Keratinocyte (primary cell): ENCODE measurements around the gene RORB. TPM values are rescaled to one million over a fixed set of nuclear protein-coding genes. Genes with fewer than 3 reads are reported as not detected.

Experiments used
- DNase-seq: peaks from one replicate; pipeline ENCODE4 v3.0.0-alpha.2; 2011; ENCODE audit warnings: low read depth, missing footprints, low spot score
- FAIRE-seq: peaks from 2 replicates; lab custom pipeline; 2011; peaks lifted over from hg19 to GRCh38; lab: Jason Lieb, UNC
- H2AFZ ChIP-seq: 2 replicates; pipeline ENCODE4 v1.6.0; 2012; ENCODE audit warnings: low read length, control low read depth, inconsistent platforms; ENCODE audit not compliant: control insufficient read depth
- H3K27ac ChIP-seq: 2 replicates; pipeline ENCODE4 v1.5.1; 2011; ENCODE audit warnings: low read length; ENCODE audit not compliant: control insufficient read depth, insufficient read depth
- H3K27me3 ChIP-seq: 3 replicates; pipeline ENCODE4 v1.6.0; 2011; ENCODE audit warnings: low read length; ENCODE audit not compliant: control insufficient read depth, insufficient read depth; ENCODE audit errors: extremely low read depth
- H3K36me3 ChIP-seq, 2 experiments: 2 replicates in 1 of 2; 3 replicates in 1 of 2; pipeline ENCODE4 v1.5.1; 2011; ENCODE audit warnings: low read length in 2 of 2, mild to moderate bottlenecking in 1 of 2; ENCODE audit not compliant: control insufficient read depth in 2 of 2, insufficient read depth in 2 of 2; ENCODE audit errors: extremely low read depth in 1 of 2
- H3K4me1 ChIP-seq: 3 replicates; pipeline ENCODE4 v1.5.1; 2011; ENCODE audit warnings: low read length; ENCODE audit not compliant: control insufficient read depth, insufficient read depth; ENCODE audit errors: extremely low read depth
- H3K4me2 ChIP-seq: 3 replicates; pipeline ENCODE4 v1.6.0; 2011; ENCODE audit warnings: low read depth, low read length; ENCODE audit not compliant: control insufficient read depth, insufficient read depth; ENCODE audit errors: extremely low read depth
- H3K4me3 ChIP-seq, 3 experiments: fragments of 200-600 bp in 1 of 3; sonication (generic) in 1 of 3; 2 replicates in 2 of 3; 3 replicates in 1 of 3; pipeline ENCODE4 v1.5.1; 2011 to 2016; ENCODE audit warnings: low read length in 3 of 3, mild to moderate bottlenecking in 3 of 3, control low read depth in 2 of 3, inconsistent platforms in 1 of 3, low read depth in 1 of 3, mixed read lengths in 1 of 3, mixed run types in 1 of 3, moderate library complexity in 1 of 3; ENCODE audit not compliant: control insufficient read depth in 2 of 3, insufficient read depth in 2 of 3; ENCODE audit errors: extremely low read depth in 1 of 3
- H3K79me2 ChIP-seq: 2 replicates; pipeline ENCODE4 v1.6.0; 2012; ENCODE audit warnings: low read length; ENCODE audit not compliant: control insufficient read depth, insufficient read depth
- H3K9ac ChIP-seq: 3 replicates; pipeline ENCODE4 v1.6.0; 2011; ENCODE audit warnings: low read length; ENCODE audit not compliant: control insufficient read depth, insufficient read depth; ENCODE audit errors: extremely low read depth
- H3K9me1 ChIP-seq: 3 replicates; pipeline ENCODE4 v1.6.0; 2011; ENCODE audit warnings: low read length; ENCODE audit not compliant: control insufficient read depth, insufficient read depth; ENCODE audit errors: extremely low read depth
- H3K9me3 ChIP-seq: 2 replicates; pipeline ENCODE4 v1.5.1; 2012; ENCODE audit warnings: low read depth, low read length; ENCODE audit not compliant: control insufficient read depth
- H4K20me1 ChIP-seq: 3 replicates; pipeline ENCODE4 v1.6.0; 2011; ENCODE audit warnings: low read length; ENCODE audit not compliant: control insufficient read depth, insufficient read depth; ENCODE audit errors: extremely low read depth
- CTCF ChIP-seq, 3 experiments: IDR thresholded peaks in 1 of 3; conservative IDR thresholded peaks in 1 of 3; optimal IDR thresholded peaks in 1 of 3; 2 replicates in 2 of 3; 3 replicates in 1 of 3; pipeline versions ENCODE3 to v1.5.1; 2011; ENCODE audit warnings: low read length in 3 of 3, mild to moderate bottlenecking in 3 of 3, moderate library complexity in 2 of 3, control low read depth in 1 of 3, inconsistent platforms in 1 of 3; ENCODE audit not compliant: insufficient read depth in 2 of 3; ENCODE audit errors: extremely low read depth in 1 of 3
- EZH2 ChIP-seq: IDR thresholded peaks from one replicate; pipeline ENCODE4 v1.6.1; 2012; ENCODE audit warnings: inconsistent platforms, mild to moderate bottlenecking, low read length, moderate library complexity
- dilution Hi-C: fragments of 300-500 bp; cut with MboI; formaldehyde crosslinking; loops from one replicate; pipeline ENCODE4 v1.7.0; 2020; ENCODE audit warnings: low sequenced_read_pairs; ENCODE audit not compliant: extremely low pct_ligation_motif_present
- polyA plus RNA-seq, 5 experiments: library from polyadenylated mRNA; depleted of rRNA in 3 of 5; stranded (reverse) in 3 of 5; stranded (forward) in 1 of 5; unstranded in 1 of 5; fragments of >200 nt; gene quantifications; 1 replicate in 1 of 5; 2 replicates in 3 of 5; 3 replicates in 1 of 5; pipeline versions ENCODE4 v1.2.1 to v1.2.3, GENCODE V29; 2011 to 2012; ENCODE audit warnings: missing spikeins in 2 of 5, low read depth in 1 of 5, low replicate concordance in 1 of 5

The RORB gene
- polyA plus RNA-seq, 1 donor (not counting 4 experiments of a cell fraction or from before 2014, with no cell fraction given): not detected

- H3K9ac ChIP-seq: no peak overlapping the region
- dilution Hi-C loops: no loop called here
- DNase-seq: no peak
- TF ChIP-seq CTCF (optimal IDR thresholded peaks at IDR 0.05 in 1 of 3, IDR thresholded peaks at IDR 0.05 in 1 of 3, conservative IDR thresholded peaks at IDR 0.05 in 1 of 3; ENCODE audit: extremely low read depth in 1 of 3, insufficient read depth in 2 of 3, low read length in 3 of 3): no peak
- TF ChIP-seq EZH2: no peak
- H3K27ac ChIP-seq: no peak overlapping the region
- H3K27me3 ChIP-seq: no peaks in the 10 kb centered on the region
- no peaks in the 10 kb centered on the region for H3K4me1 ChIP-seq
- FAIRE-seq: no peak
- no peak overlapping the region for H3K4me2 ChIP-seq
- H3K79me2 ChIP-seq: no peaks in the 10 kb centered on the region
- H2AFZ ChIP-seq: no peak overlapping the region
- H3K4me3 ChIP-seq: no peak overlapping the region
- no peaks in the 10 kb centered on the region for H4K20me1 ChIP-seq
- H3K9me1 ChIP-seq: no peaks in the 10 kb centered on the region
- H3K9me3 ChIP-seq: no peaks in the 10 kb centered on the region
- H3K36me3 ChIP-seq: no peaks in the 10 kb centered on the region
Measured at GRCh38 chr9:74711341-74711740, 214.2 kb downstream of the RORB start.

DNA sequence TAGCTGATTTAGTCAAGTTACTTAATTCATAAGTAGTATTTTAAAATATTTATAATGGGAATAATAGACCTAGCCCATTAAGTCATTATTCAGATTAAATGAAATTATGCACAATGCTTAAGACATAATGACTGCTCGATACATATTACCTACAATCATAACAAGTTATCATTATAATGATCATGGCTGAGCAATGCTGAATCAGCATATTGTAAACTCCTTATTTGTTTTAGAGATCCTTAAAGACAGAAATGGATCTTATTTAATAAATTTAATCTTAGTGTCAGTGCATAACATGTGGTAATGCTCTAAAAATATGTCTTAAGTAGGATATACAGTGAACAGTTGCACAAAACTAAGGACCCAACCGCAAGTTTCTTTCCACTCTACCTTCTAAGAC is 221.6 kb downstream of the RORB start:
- Histone ChIP-seq H3K27me3 (no peaks in the 10 kb centered on the region), H3K79me2 (no peaks in the 10 kb centered on the region), H4K20me1 (no peaks in the 10 kb centered on the region), H3K36me3 (no peaks in the 10 kb centered on the region), H3K4me1 (no peaks in the 10 kb centered on the region), H3K9ac (no peak overlapping the region), H2AFZ (no peak overlapping the region), H3K4me3 (no peak overlapping the region), H3K9me3 (no peaks in the 10 kb centered on the region), H3K9me1 (no peaks in the 10 kb centered on the region), H3K27ac (no peak overlapping the region), H3K4me2 (no peak overlapping the region)
- FAIRE-seq: no peak
- no peak for DNase-seq
- dilution Hi-C loops: no loop called here
- no peak for TF ChIP-seq EZH2
- no peak for TF ChIP-seq CTCF (optimal IDR thresholded peaks at IDR 0.05 in 1 of 3, IDR thresholded peaks at IDR 0.05 in 1 of 3, conservative IDR thresholded peaks at IDR 0.05 in 1 of 3; ENCODE audit: extremely low read depth in 1 of 3, insufficient read depth in 2 of 3, low read length in 3 of 3)
